Aorta (tissue), 5 donors: ENCODE data around the gene SLC44A1. TPM values are rescaled to one million over a fixed set of nuclear protein-coding genes. Genes with fewer than 3 reads are reported as not detected.

Source experiments
- ATAC-seq: fragments of 200-7000 bp; cut with Tn5 transposase; one replicate; pipeline ENCODE4 v1.9.1; 2022; ENCODE audit warnings: moderate library complexity; ENCODE audit not compliant: low FRiP score
- DNase-seq, 2 donors: peaks; one replicate each; pipeline ENCODE4 v3.0.0-alpha.2; 2020
- H3K27ac ChIP-seq, 2 donors: one replicate each; pipeline ENCODE4 v1.5.1; 2013; ENCODE audit warnings: low read length in 2 of 2, mild to moderate bottlenecking in 2 of 2, moderate library complexity in 2 of 2, control low read depth in 1 of 2, inconsistent platforms in 1 of 2, low read depth in 1 of 2
- H3K27me3 ChIP-seq, 2 donors: one replicate each; pipeline ENCODE4 v1.6.1; 2013; ENCODE audit warnings: control low read depth in 1 of 2, low read length in 1 of 2, mild to moderate bottlenecking in 1 of 2, moderate library complexity in 1 of 2; ENCODE audit not compliant: insufficient read depth in 2 of 2, control insufficient read depth in 1 of 2
- H3K36me3 ChIP-seq, 2 donors: one replicate each; pipeline ENCODE4 v1.6.1; 2013; ENCODE audit warnings: control low read depth in 1 of 2, low read length in 1 of 2, mild to moderate bottlenecking in 1 of 2; ENCODE audit not compliant: insufficient read depth in 2 of 2, control insufficient read depth in 1 of 2
- H3K4me1 ChIP-seq, 2 donors: one replicate each; pipeline ENCODE4 v1.6.1; 2013; ENCODE audit warnings: low read length in 2 of 2, control low read depth in 1 of 2, mild to moderate bottlenecking in 1 of 2, moderate library complexity in 1 of 2; ENCODE audit not compliant: insufficient read depth in 2 of 2, control insufficient read depth in 1 of 2
- H3K4me3 ChIP-seq, 2 donors: one replicate each; pipeline ENCODE4 v1.5.1; 2013; ENCODE audit warnings: low read length in 2 of 2, control low read depth in 1 of 2, mild to moderate bottlenecking in 1 of 2
- H3K9me3 ChIP-seq: one replicate; pipeline ENCODE4 v1.6.1; 2013; ENCODE audit warnings: mild to moderate bottlenecking, low read length; ENCODE audit not compliant: control insufficient read depth
- WGBS, 2 donors: extraction: QIAGEN DNeasy Blood & Tissue Kit; methylation state at CpG; one replicate each; pipeline ENCODE4 v1.1.7; 2013; 5-methylcytosine and 5-hydroxymethylcytosine counted together
- intact Hi-C, 2 donors: fragments of 100-400 bp; cut with DNase I; formaldehyde crosslinking; loops; one replicate each; pipeline versions ENCODE4 v1.14.2 to v1.15.0; 2022
- long read RNA-seq, 2 donors: library from polyadenylated mRNA; unstranded; transcript quantifications; one replicate each; pipeline ENCODE4 v2.0.0, GENCODE V29; 2020 to 2021
- polyA plus RNA-seq, 2 donors: library from polyadenylated mRNA; stranded (reverse); fragments of 200-250 nt; gene quantifications; one replicate each; pipeline ENCODE4 v1.2.3, GENCODE V29; 2013
- total RNA-seq, 2 donors: library from RNA; stranded (reverse); fragmentation: NEBNext Ultra II Directional; extraction: Animal tissue kit (Norgen Biotek cat#: 25700); gene quantifications; one replicate each; pipeline ENCODE4 v1.2.1, GENCODE V29; 2021
- donor health status: healthy with polysubstance abuse.
- donor health status: Bipolar disorder and iron deficiency.
- donor health status: DM: no; HTN: no; CAD: no.
- donor health status: DM: no; HTN: no; CAD: no.
- donor health status: DM: yes; HTN: yes; CAD: no.

The SLC44A1 gene
- 10 to 100 TPM; 37.3 to 46.6 TPM for total RNA-seq
- polyA plus RNA-seq, result 10 to 100 TPM; 11.4 to 23.6 TPM
- long read RNA-seq, donor 1, full-length matches to known transcripts, result 2 of 15 reads
- long read RNA-seq, donor 1, partial matches to known transcripts, result 5 of 15 reads
- long read RNA-seq, donor 1, other reads (novel, unspliced or antisense), result 8 of 15 reads
- long read RNA-seq, donor 2, full-length matches to known transcripts, result 27 of 40 reads
- long read RNA-seq, donor 2, partial matches to known transcripts, result 6 of 40 reads
- long read RNA-seq, donor 2, other reads (novel, unspliced or antisense), result 7 of 40 reads

DNA sequence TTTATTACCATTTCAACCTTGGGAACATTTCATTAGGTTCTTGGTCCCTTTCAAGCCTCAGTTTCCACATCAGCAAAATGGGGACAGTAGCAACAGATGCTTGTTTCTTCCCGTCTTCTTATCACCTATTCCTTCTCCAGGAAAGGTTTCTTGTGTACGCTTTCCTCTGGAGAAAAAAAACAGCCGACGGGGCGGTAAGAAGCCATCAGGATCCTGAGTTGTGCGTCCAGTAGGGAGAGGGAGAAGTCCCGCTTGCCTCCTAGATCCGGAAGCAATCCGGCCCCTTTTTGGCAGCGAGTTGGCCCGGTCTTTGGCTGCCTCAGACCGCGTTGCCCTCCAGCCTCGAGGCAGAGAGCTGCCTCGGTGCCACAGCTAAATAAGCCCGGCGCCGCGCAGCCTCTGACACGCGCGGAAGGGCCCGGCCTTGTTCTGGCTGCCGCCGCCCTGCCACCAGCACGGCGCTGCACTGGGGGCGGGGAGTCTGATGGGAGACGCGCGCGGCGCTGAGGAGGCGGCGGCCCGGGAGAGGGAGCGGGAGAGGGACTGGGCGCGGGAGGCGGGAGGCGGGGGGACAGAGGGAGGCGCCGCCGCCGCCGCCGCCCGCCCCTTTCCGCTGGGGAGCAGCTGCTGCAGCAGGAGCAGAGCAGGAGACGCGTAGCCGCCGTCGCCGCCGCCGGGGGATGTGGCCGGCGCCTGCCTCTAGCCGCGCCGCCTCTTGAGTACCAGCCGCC, at the start of gene SLC44A1:
Gene SLC44A1, plus strand, starts transcription at position 649 of the 731 bp plus-strand sequence. CDS start 218 bp downstream, outside the sequence.
- no peaks in the 10 kb centered on the region for H3K9me3 ChIP-seq
- H3K36me3 ChIP-seq, result no peaks in the 10 kb centered on the region
- H3K4me3 ChIP-seq, result peak within 1 kb of the TSS; percentile 69 to 89
- 1 to 2% methylated on average over 32 to 63 of the region's 63 CpGs for WGBS, 2 donors
- peak within 1 kb of the TSS in 1 of 2 donors; percentile 42 for H3K27ac ChIP-seq
- intact Hi-C loops, result loop anchor here in 1 of 2 donors (2.0 kb wide), 1 partner anchor 55 kb away; no protein-coding TSS in a partner anchor
- H3K27me3 ChIP-seq, result no peaks in the 10 kb centered on the region
- DNase-seq (peak; percentile 98 to 99), ATAC-seq (peak; percentile 98)
- H3K4me1 ChIP-seq, result peaks cover 3 to 4% of the 10 kb centered on the region in 2 donors

DNA sequence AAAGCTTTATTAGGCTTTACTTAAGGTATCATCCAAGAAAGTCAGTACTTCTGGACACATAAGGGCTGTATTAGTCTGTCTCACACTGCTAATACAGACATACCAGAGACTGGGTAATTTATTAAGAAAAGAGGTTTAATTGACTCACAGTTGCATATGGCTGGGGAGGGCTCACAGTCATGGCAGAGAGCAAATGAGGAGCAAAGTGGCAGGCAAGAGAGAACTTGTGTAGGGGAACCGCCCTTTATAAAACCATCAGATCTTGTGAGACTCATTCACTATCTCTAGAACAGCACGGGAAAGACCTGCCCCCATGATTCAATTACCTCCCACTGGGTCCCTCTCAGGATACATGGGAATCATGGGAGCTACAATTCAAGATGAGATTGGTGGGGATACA, 49.2 kb upstream of the SLC44A1 start:
- 63 to 68% methylated on average over 2 of the region's 2 CpGs for WGBS, 2 donors
- no peak overlapping the region for H3K4me3 ChIP-seq
- H3K27me3 ChIP-seq, result no peaks in the 10 kb centered on the region
- H3K27ac ChIP-seq, result no peak overlapping the region
- H3K4me1 ChIP-seq, result no peaks in the 10 kb centered on the region
- no peak for DNase-seq
- intact Hi-C loops, result no loop called here
- no peak for ATAC-seq
- H3K36me3 ChIP-seq, result no peaks in the 10 kb centered on the region
- no peaks in the 10 kb centered on the region for H3K9me3 ChIP-seq

DNA sequence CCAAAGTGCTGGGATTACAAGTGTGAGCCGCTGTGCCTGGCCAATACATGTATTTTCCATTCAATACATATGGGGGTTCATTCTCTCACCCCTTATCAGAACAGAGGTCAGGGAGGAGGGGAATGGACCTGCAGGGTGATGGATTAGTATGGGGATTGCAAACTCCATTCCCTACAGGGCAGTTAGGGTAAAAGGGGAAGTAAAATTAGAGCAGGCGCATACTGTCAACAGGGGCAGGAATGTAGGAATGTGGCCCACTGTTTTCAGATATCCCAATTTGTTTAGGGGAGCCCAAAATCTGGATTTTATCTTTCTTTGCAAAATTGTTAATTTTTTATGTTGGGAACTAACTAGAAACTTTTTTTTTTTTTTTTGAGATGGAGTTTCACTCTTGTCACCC, 46.4 kb upstream of the SLC44A1 start:
- Histone ChIP-seq H3K4me1 (no peaks in the 10 kb centered on the region), H3K27ac (no peak overlapping the region), H3K4me3 (no peak overlapping the region), H3K9me3 (no peaks in the 10 kb centered on the region), H3K27me3 (no peaks in the 10 kb centered on the region), H3K36me3 (no peaks in the 10 kb centered on the region)
- intact Hi-C loops, result no loop called here
- ATAC-seq (no peak), DNase-seq (no peak)
- WGBS, 2 donors, result 93 to 95% methylated on average over 2 of the region's 2 CpGs

DNA sequence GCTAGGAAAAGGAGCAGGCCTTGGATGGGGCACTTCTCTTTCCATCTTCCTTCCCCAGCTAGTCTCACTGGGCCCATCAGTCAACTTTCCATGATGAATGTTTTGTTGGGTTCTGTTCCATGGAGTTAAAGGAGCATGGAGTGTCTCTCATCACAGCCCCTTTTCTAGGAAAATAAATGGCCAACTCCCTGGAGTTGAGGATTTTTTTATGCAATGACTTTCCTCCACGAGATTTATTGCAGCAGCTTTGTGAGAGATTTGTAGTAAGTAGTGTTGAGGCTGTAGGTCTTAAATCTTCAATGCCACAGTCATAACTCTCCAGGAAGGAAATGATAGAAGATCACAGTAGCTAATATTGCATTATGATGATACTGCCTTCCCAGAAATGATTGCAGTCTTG, 45.6 kb upstream of the SLC44A1 start:
- Histone ChIP-seq H3K27ac (no peak overlapping the region), H3K36me3 (no peaks in the 10 kb centered on the region), H3K4me1 (no peaks in the 10 kb centered on the region), H3K4me3 (no peak overlapping the region), H3K9me3 (no peaks in the 10 kb centered on the region), H3K27me3 (no peaks in the 10 kb centered on the region)
- DNase-seq, result no peak
- ATAC-seq, result peak; percentile 59
- intact Hi-C loops, result no loop called here
- WGBS, 2 donors, result 11 to 36% methylated on average over 1 of the region's 1 CpG

DNA sequence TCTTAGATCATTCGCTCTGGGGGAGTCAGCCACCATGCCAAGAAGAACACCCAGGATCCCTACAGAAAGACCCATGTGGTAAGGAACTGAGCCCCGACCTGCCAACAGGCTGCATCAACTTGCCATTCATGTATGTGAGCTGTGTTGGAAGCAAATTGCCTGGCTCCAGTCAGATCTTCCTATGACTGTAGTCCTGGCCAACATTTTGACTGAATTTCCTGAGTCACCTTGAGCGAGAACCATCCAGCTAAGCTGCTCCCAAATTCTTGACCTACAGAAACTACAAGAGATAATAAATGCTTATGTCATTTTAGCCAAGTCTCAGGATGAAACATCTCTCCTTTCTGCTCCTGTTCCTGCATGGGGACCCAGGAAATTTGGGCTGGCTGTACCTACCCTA, 40.0 kb upstream of the SLC44A1 start:
- intact Hi-C loops, result no loop called here

DNA sequence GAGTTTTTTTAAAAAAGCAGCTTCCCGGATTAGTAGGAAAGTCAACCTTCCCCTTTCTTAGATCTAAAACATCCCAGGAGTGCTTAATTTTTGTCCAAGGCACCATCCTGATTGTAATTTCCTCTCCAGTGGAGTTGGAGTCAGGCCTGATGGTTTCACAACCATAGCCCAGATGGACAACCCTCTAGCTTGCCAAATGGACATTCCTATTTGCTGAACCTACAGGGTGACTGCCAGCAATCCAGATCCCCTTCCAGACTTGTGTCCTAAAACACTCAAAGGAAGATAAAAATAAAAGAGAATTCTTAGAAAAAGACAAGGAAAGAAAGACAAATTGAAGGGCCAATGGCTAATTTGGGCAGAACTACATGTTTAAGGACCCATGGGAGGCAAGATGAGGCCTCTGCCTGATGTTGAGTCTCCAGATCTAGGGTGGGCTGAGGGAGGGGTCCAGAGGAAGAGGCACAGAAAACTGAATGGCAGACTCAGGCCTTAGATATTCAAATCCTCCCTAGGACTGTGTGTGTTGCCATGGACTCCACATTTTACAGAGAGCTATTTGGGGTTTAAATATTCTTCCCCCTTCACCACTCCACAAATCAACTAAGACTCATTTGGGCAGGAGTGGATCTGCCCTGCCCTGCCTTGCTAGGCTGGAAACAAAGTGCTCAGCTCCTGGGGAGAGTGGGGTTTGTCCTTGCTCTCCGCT, 38.5 kb upstream of the SLC44A1 start:
- Histone ChIP-seq H3K27me3 (no peaks in the 10 kb centered on the region), H3K36me3 (no peaks in the 10 kb centered on the region), H3K4me1 (no peaks in the 10 kb centered on the region), H3K4me3 (no peak overlapping the region), H3K9me3 (no peaks in the 10 kb centered on the region), H3K27ac (peak overlapping the region; percentile 16 to 62)
- ATAC-seq, result peak; percentile 91
- intact Hi-C loops, result loop anchor here in 1 of 2 donors (2.0 kb wide), 1 partner anchor 37 kb away; no protein-coding TSS in a partner anchor
- 40 to 49% methylated on average over 2 of the region's 2 CpGs for WGBS, 2 donors
- peak in 1 of 2 donors; percentile 79 for DNase-seq

More for the DNA sequence above, 40.0 kb upstream of the SLC44A1 start:
- DNase-seq (no peak), ATAC-seq (no peak)
- H3K36me3 ChIP-seq, result no peaks in the 10 kb centered on the region
- H3K9me3 ChIP-seq, result no peaks in the 10 kb centered on the region
- H3K27ac ChIP-seq, result no peak overlapping the region
- no peak overlapping the region for H3K4me3 ChIP-seq
- WGBS, 2 donors, result 91 to 97% methylated on average over 3 of the region's 3 CpGs
- H3K27me3 ChIP-seq, result no peaks in the 10 kb centered on the region
- no peaks in the 10 kb centered on the region for H3K4me1 ChIP-seq

DNA sequence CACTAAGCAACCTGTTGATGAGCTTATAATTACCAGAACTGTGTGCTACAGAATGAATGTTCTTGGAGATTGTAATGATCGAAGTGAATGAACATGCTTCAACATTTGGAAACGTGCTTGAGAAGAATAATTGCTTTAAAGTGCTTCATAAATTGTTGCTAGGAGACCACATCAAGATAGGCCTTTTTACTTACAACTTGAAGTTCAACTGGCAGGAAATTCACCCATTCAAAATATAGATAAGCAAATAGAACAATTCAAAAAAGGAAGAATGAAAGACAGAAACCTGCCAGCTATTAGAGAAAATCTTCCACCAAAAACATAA, 38.0 kb upstream of the SLC44A1 start:
- intact Hi-C loops, result loop anchor here in 1 of 2 donors (2.0 kb wide), 1 partner anchor 36 kb away; no protein-coding TSS in a partner anchor
- 1 to 11% methylated on average over 2 of the region's 2 CpGs for WGBS, 2 donors
- H3K36me3 ChIP-seq, result no peaks in the 10 kb centered on the region

DNA sequence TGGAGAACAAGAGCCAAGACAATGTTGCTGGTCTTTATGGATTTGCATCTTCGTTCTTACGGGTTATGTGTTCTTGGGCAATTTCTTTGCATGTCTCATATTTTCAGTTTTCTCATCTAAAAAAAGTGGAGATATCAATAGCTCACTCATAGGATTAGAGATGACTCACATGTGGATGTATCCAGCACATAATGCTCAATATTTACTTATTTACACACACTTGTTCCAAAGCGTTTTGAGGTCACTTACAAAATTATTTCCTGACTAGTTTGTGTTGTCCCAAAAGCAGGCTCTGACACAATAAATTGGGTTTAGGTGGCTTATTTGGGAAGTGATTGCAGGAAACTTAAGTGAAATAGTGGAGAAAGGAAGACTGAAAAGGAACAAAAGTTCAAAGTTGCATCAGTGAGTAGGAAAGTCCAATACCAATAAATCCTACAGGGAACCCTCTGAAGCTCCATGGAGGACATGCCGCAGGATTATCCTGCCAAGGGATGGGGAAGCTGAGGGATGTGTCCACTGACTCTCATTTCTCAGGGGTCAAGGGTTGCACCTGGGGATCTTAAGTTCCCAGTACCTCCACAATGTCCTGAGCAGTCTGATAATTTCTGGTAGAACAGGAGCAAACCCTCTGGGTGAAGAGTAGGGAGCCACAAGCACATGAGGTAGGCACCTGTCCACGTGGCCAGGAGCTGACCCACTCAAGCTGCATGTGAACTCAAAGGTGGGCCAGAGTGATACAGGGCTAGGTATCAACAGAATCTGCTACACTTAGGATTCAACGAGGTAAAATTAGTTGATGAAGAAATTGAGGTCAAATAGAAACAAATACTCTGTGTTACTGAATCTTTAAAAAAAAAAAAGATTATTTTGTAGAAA, 37.4 kb upstream of the SLC44A1 start:
- 51 to 55% methylated on average over 6 of the region's 6 CpGs for WGBS, 2 donors
- peak; percentile 61 for ATAC-seq
- H3K9me3 ChIP-seq, result no peaks in the 10 kb centered on the region
- no peak for DNase-seq
- H3K36me3 ChIP-seq, result no peaks in the 10 kb centered on the region
- no peaks in the 10 kb centered on the region for H3K4me1 ChIP-seq
- H3K4me3 ChIP-seq, result no peak overlapping the region
- no peaks in the 10 kb centered on the region for H3K27me3 ChIP-seq
- intact Hi-C loops, result loop anchor here in 1 of 2 donors (2.0 kb wide), 1 partner anchor 36 kb away; no protein-coding TSS in a partner anchor
- peak overlapping the region in 1 of 2 donors; percentile 2 for H3K27ac ChIP-seq

More for the DNA sequence above, 38.0 kb upstream of the SLC44A1 start:
- Histone ChIP-seq H3K27ac (peak overlapping the region; percentile 16 to 62), H3K4me1 (no peaks in the 10 kb centered on the region), H3K27me3 (no peaks in the 10 kb centered on the region), H3K4me3 (no peak overlapping the region), H3K9me3 (no peaks in the 10 kb centered on the region)
- no peak for DNase-seq
- ATAC-seq, result peak; percentile 10
